BLaER1 treated with 17β-estradiol and CSF1 and Interleukin-3, amounts not matched to agents 10 nM and 100 nM (cell line): ENCODE measurements around the gene FLOT2.
"Not testable (repeated sequence)": the region's sequence is repeated elsewhere in the genome, so short reads cannot be mapped to it uniquely, and the experiment has no call there.

ENCODE experiments used
- H3K27ac ChIP-seq, 11 experiments: shearing (Covaris generic); formaldehyde crosslinking; 2 replicates each; pipeline ENCODE4 v1.8.1; 2022
- H3K27me3 ChIP-seq, 11 experiments: shearing (Covaris generic); formaldehyde crosslinking; 2 replicates each; pipeline ENCODE4 v1.8.1; 2022
- H3K36me3 ChIP-seq, 11 experiments: shearing (Covaris generic); formaldehyde crosslinking; 2 replicates each; pipeline ENCODE4 v1.8.1; 2022
- H3K4me1 ChIP-seq, 10 experiments: shearing (Covaris generic); formaldehyde crosslinking; 2 replicates each; pipeline ENCODE4 v1.8.1; 2022
- H3K4me2 ChIP-seq, 11 experiments: shearing (Covaris generic); formaldehyde crosslinking; 2 replicates each; pipeline ENCODE4 v1.8.1; 2022
- H3K4me3 ChIP-seq, 10 experiments: shearing (Covaris generic); formaldehyde crosslinking; 2 replicates each; pipeline ENCODE4 v1.8.1; 2022
- H3K9ac ChIP-seq, 11 experiments: shearing (Covaris generic); formaldehyde crosslinking; 2 replicates each; pipeline ENCODE4 v1.8.1; 2022
- H3K9me3 ChIP-seq, 11 experiments: shearing (Covaris generic); formaldehyde crosslinking; replicated peaks in 1 of 11; 2 replicates each; pipeline ENCODE4 v1.8.1; 2022
- H4K20me1 ChIP-seq, 11 experiments: shearing (Covaris generic); formaldehyde crosslinking; 2 replicates each; pipeline ENCODE4 v1.8.1; 2022
- Cebpa-rat ChIP-seq, 11 experiments: shearing (Covaris generic); IDR thresholded peaks; 2 replicates each; pipeline ENCODE4 v1.8.1; 2022

Gene FLOT2

DNA sequence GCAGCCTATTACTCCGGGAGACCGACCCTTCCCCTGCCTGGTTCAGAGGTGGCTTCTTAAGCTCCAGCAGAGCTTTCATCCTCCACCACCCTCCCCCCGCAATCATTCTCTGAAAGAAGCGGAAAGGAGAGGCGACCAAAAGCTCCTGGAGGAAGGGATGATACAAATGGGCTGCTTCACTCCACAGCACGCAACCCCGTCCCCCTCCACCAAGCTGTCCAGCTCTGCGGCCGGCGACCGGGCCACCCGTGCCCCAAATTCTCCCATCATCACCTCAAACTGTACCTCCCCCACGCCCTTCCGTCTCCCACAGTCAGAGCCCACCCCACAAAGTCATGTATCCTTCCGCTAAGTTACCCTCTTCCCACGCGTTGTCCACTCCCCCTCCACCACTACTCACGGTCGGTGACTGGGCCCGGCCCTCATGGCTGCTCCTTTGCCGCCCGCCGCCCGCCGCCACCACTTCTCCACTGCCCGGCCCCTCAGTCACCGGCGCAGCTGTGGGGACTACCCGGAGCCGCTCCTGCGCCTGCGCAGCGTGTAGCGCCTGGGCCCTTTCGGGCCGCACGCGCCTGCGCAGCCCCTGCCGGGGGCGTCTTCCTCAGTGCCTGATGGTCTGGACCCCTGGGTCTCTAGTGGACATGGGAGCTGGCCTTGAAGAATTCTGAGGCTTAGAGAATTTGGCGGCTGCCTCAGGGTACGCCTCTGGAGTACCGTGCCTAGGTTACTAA is 55.1 kb downstream of the FLOT2 start, which contains the start of gene FAM222B:
FAM222B (minus strand) TSS at position 509 of the 731 bp plus-strand sequence. CDS start 76,123 bp downstream, outside the sequence.
- H3K9me3 ChIP-seq, result no peaks in the 10 kb centered on the region
- H3K27ac ChIP-seq, result peak within 1 kb of the TSS; percentile 40 to 83 (median 76); a peak in 21 of 22 replicates
- peak within 1 kb of the TSS; percentile 82 to 96 (median 86) for H3K4me2 ChIP-seq
- TF ChIP-seq Cebpa-rat (IDR thresholded peaks at IDR 0.05), result no peak
- H4K20me1 ChIP-seq, result peaks cover 0 to 48% (median 40%) of the 10 kb centered on the region in 11 experiments; a peak in 19 of 22 replicates
- H3K4me1 ChIP-seq, result peaks cover 34 to 48% (median 46%) of the 10 kb centered on the region in 10 experiments
- H3K9ac ChIP-seq, result peak within 1 kb of the TSS; percentile 76 to 90 (median 86)
- H3K4me3 ChIP-seq, result peak within 1 kb of the TSS; percentile 75 to 95 (median 84)
- H3K27me3 ChIP-seq, result no peaks in the 10 kb centered on the region
- H3K36me3 ChIP-seq, result no peaks in the 10 kb centered on the region

- no peaks in the 10 kb centered on the region for H3K9me3 ChIP-seq
- no peaks in the 10 kb centered on the region for H3K36me3 ChIP-seq
- H3K4me3 ChIP-seq, result peak overlapping the region; percentile 75 to 95 (median 84)
- peak overlapping the region; percentile 40 to 83 (median 76); a peak in 21 of 22 replicates for H3K27ac ChIP-seq
- no peak for TF ChIP-seq Cebpa-rat (IDR thresholded peaks at IDR 0.05)
- peaks cover 34 to 48% (median 46%) of the 10 kb centered on the region in 10 experiments for H3K4me1 ChIP-seq
- no peaks in the 10 kb centered on the region for H3K27me3 ChIP-seq
- H4K20me1 ChIP-seq, result peaks cover 0 to 52% (median 45%) of the 10 kb centered on the region in 11 experiments; a peak in 19 of 22 replicates
- peak overlapping the region; percentile 76 to 90 (median 86) for H3K9ac ChIP-seq
- peak overlapping the region; percentile 82 to 96 (median 86) for H3K4me2 ChIP-seq
Measured at GRCh38 chr17:28841901-28842281, 55.6 kb downstream of the FLOT2 start.

DNA sequence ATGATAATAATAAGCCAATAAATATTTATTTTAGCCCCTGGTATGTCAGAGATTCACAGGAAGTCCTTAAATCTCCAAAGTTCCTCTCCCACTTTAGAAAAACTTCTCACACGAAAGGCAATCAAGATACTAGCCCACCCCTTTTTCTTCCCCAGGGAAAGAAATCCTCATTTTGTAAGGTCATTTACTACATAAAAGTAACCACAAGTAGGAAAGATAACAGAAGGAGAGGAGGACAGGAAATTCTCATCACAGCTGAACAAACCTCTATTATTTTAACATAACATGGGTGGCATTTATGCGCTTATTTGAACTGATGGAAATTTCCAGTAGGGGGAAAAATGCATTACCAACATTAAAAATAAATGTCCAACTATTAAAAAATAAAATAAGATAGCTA is 58.3 kb downstream of the FLOT2 start:
- H4K20me1 ChIP-seq, result peaks cover 4 to 79% (median 72%) of the 10 kb centered on the region in 11 experiments; a peak in 20 of 22 replicates
- H3K27me3 ChIP-seq, result no peaks in the 10 kb centered on the region
- H3K4me1 ChIP-seq, result peaks cover 34 to 62% (median 55%) of the 10 kb centered on the region in 10 experiments
- no peak for TF ChIP-seq Cebpa-rat (IDR thresholded peaks at IDR 0.05)
- H3K9ac ChIP-seq, result peak overlapping the region in 3 of 11 experiments; percentile 30 to 52 (median 38); a peak in 3 of 22 replicates
- peak overlapping the region; percentile 45 to 96 (median 71); a peak in 21 of 22 replicates for H3K4me2 ChIP-seq
- H3K36me3 ChIP-seq, result peaks cover 0 to 11% (median under 1%) of the 10 kb centered on the region in 11 experiments; a peak in 5 of 22 replicates
- H3K27ac ChIP-seq, result no peak overlapping the region
- H3K9me3 ChIP-seq, result no peaks in the 10 kb centered on the region
- no peak overlapping the region for H3K4me3 ChIP-seq

- Histone ChIP-seq H3K4me1 (peaks cover 31 to 50% (median 43%) of the 10 kb centered on the region in 10 experiments), H3K36me3 (peaks cover 3 to 37% (median 14%) of the 10 kb centered on the region in 11 experiments; a peak in 16 of 22 replicates), H4K20me1 (peaks cover 4 to 99% (median 85%) of the 10 kb centered on the region in 11 experiments; a peak in 20 of 22 replicates)
- H3K9ac ChIP-seq, H3K4me3 ChIP-seq, H3K9me3 ChIP-seq, H3K27ac ChIP-seq, H3K27me3 ChIP-seq, H3K4me2 ChIP-seq: not testable (repeated sequence)
Measured at GRCh38 chr17:28836541-28836940, 61.0 kb downstream of the FLOT2 start.

DNA sequence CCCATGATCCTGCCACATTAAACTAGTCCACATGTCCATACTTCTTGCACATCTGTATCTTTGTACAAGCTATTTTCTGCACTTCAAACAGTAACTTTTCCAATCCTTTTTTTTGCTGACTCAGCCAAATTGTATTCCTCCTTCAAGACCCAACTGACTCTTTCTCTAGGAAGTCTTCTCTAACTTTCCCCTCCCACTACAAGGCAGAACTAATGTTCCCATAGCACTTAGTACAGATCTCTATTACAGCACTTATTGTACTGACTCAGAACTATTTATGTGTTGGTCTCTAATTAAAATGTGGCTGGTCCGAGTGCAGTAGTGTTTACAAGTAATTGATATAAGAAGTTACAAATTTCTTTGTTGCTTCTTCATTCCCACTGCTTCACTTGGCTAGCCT is 63.1 kb downstream of the FLOT2 start:
- H3K4me1 ChIP-seq, result peaks cover 10 to 29% (median 22%) of the 10 kb centered on the region in 10 experiments
- no peaks in the 10 kb centered on the region for H3K27me3 ChIP-seq
- peaks cover 4 to 95% (median 64%) of the 10 kb centered on the region in 11 experiments; a peak in 20 of 22 replicates for H4K20me1 ChIP-seq
- no peaks in the 10 kb centered on the region for H3K9me3 ChIP-seq
- no peak for TF ChIP-seq Cebpa-rat (IDR thresholded peaks at IDR 0.05)
- H3K36me3 ChIP-seq, result peaks cover 20 to 58% (median 35%) of the 10 kb centered on the region in 11 experiments
- H3K4me2 ChIP-seq, result peak overlapping the region in 3 of 11 experiments; percentile 25 to 43 (median 40); a peak in 2 of 22 replicates
- no peak overlapping the region for H3K27ac ChIP-seq
- no peak overlapping the region for H3K4me3 ChIP-seq
- H3K9ac ChIP-seq, result no peak overlapping the region
